Stimulated activated CD4-positive, alpha-beta T cell treated with anti-CD3 and anti-CD28 coated beads, Interleukin-4, amount 100 ng/mL, for 24 hours (primary cell): ENCODE results near the gene RPL29.

Experiments
- DNase-seq: peaks from one replicate; pipeline ENCODE4 v3.0.0-alpha.2; 2020

RPL29 gene

GRCh38 chr3:51980253-51980652, 15.4 kb downstream of the RPL29 start:
- DNase-seq, result no peak

- no peak for DNase-seq
Measured at GRCh38 chr3:51978143-51978502, 17.6 kb downstream of the RPL29 start.

DNA sequence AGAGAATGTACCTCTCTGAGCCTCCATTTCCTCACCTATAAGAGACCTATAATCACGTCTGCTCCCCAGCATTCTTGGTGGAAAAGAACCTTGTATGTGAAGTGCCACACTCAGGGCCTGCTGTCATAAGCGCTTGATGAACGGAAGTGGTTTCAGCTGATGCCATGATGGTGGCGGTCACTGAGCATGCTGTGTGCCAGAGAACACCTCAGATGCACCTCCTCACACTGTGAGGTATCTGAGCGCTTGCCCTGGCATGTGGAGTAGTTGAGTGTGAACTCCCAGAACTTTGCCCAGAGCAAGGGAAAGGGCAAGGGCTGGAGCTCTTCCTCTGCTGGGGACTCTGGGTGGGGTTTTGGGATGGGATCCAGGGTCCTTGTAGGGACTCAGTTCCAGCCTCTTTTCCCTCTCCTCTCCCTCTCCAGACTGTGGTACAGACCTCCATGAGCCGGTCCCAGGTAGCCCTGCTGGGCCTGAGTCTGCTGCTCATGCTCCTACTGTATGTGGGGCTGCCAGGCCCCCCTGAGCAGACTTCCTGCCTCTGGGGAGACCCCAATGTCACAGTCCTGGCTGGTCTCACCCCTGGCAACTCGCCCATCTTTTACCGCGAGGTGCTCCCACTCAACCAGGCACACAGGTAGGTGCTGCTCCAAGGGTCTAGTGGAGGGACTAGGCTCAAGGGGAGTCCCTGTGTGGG, 18.1 kb downstream of the RPL29 start:
- no peak for DNase-seq

GRCh38 chr3:51975852-51976549, 19.7 kb downstream of the RPL29 start:
- no peak for DNase-seq

DNA sequence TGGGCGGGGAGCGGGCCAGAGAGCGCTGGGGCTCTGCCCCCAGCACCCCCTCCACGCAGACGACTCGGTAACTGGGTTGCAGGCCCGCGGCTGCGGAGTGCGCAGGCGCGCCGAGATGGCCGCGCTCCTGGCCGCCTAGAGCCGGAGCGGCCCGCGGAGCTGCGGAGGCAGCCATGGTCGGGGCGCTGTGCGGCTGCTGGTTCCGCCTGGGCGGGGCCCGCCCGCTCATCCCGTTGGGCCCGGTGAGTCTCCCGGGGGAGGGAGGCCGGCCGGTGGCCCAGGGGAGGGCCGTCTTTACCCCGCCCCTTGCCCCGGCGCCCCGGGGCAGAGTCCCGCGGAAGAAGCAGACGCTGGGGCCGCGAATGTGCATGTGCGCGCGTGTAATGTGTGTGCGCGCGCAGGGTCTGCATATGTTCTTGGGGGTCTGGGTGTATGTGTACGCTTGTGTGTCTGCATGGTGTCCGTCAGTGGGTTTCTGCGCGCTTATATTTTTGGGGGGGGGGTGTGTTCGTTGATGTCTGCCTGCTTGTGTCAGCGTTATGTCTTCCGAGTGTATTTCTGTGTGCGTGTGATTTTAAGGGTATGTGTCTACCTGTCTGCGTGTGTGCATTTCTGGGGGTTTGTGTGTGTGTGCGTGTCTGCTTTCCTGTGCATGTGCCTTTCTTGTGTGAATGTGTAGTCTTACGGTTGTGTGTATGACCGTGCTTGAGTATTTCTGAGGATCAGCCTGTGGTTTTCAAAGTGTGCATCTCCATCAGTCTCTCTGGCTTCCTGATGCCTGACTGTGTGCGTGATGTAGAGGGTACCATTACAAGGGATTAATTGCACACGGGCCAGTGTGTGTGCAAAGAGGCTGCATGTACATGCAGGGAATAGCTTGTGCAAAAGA, 20.5 kb downstream of the RPL29 start, which contains the start of gene ABHD14A:
Gene ABHD14A, plus strand, starts transcription at position 102 of the 889 bp plus-strand sequence. Its CDS starts 72 bp downstream, at position 174.
- peak; percentile 70 for DNase-seq

DNA sequence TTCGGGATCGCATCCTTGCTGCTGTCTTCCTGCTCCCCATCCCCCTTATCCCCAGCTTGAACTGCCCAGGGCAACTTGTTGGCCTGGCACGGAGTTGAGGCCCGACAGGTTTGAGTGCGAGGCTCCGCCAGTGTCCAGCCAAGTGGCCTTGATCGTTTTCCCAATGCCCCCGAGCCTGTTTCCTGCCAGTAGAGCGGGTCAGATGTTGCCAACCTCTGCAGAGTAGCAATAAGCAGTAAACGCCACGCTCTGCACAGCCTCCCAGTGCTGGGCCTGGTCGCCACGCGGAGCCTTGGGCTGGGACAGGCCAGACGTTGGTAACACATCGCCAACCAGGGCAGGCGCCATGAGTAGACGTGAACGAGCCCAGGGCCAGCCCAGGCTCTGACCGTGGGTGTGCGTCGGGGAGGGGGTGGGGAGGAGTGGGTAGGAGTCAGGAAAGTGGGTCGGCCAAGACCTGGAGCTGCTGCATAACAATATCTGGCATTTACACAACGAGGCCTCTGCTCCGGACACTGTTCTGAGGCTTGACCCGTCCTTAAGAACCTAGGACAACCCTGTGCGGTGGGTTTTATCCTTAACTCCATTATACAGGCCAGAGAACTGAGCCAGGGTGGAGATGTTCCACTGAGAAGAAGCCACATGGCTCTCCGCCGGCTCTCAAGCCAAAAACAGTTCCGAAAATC, 21.3 kb downstream of the RPL29 start:
- DNase-seq, result no peak

GRCh38 chr3:51971350-51971749, 24.3 kb downstream of the RPL29 start:
- DNase-seq, result no peak

- DNase-seq, result no peak
Measured at GRCh38 chr3:51970606-51971300, 24.9 kb downstream of the RPL29 start.

GRCh38 chr3:51969841-51970240, 25.9 kb downstream of the RPL29 start:
- no peak for DNase-seq

DNA sequence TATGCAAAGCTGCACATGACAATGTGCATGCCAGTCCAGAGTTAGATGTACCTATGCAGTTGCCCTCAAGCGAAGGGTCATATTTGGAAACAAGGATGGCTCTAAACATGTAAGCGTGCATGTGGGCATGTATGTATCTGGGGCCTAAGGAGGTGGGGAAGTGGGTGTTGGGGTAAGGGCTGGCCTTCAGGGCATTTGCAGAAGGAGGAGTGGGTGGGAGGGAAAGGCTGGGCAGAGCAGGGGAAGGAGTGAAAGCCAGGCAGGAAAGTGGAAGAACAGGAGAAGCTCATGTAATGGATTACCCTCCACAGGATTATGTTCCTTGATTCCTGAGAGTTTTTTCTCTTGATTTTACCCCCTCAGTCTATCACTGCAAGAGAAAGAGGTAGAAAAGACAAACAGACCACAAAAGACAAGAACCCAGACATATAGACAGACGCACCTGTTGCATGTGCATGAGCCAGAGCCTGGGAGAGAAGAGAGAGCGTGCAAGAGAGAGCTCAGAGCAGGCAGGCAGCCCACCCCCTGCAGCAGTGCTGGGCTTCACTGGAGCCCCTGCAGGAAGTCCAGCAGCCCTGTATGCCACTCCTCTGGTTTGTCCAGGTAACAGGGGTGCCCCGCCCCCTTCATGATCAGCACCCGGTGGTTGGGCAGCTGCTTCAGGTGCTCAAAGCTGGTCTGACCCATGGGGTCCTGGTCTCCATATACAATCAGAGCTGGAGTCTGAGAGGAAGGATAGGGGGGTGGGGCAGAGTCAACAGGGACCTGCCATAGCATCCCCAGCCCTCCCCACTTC, 26.6 kb downstream of the RPL29 start:
- DNase-seq, result no peak

DNA sequence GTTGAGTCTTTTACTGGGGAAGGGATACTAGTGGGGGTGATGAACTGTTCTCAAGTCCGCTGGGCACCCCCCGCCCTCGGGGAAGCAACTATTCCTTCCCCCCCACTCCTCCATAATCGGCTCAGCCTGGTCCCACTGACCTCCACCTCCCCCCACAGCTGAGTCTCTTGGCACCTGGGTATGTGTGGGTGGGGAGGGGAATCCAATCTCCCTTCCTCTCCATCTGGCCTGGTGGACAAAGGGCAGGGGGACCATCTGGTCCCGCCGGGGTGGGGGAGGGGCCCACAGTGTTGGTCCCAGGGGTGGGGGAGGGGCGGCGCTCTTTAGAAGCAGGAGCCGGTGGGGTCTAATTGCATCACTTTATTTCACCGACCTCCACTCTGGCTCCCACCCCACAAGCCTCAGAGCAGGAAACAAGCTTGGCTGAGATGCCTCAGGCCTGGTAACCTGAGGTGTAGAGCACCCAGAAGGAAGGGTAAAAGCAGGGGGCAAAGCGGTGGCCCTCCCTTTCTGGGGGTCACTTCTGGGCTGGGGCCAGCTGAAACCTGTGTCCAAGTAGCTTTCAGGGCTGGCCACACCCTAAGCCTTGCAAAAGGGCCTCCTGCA, 27.4 kb downstream of the RPL29 start:
- DNase-seq, result no peak

DNA sequence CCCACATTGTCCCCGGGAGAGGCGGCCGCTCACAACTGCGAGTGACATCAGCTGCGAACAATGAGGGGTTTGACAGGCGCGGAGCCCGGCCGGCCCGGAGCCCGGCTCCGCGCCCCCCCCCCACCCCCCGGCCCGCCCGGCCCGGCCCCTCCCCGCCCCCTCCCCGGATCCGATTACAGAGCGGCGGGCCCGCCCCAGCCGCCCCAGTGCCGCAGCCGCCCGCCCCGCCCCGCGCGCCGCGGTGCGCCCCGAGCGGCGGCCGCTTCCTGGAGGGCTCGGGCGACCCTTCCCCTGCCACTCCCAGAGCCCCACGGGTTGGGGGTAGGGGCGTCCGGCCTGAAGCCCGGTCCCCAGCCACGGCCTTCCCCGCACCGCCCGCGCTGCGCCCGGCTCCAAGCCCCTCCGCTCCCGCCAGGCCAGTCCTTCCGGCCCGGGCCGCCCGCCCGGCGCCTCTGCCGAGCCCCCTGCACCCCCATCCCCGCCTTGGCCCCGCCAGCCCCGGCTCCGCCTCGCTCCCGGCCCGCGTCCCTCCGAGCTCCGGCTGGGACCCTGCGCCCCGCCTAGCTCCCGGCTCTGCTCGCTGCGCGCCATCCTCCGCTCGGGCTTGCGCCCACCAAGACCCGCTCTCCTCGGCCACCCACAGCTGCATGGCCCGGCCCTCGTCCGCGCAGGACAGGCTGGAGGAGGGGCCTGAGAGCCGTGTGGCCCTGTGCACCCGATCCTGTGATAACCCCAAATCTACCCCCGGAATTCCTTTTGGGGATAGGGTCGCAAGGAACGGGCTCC, 28.1 kb downstream of the RPL29 start, which contains the start of gene PCBP4:
Gene PCBP4, minus strand, starts transcription at position 71 of the 786 bp plus-strand sequence. CDS start 6,214 bp downstream, outside the sequence.
- DNase-seq, result no peak

GRCh38 chr3:51966922-51967383, 28.7 kb downstream of the RPL29 start:
- DNase-seq, result no peak

- no peak for DNase-seq
Measured at GRCh38 chr3:51966486-51966885, 29.2 kb downstream of the RPL29 start.

- DNase-seq, result no peak
Measured at GRCh38 chr3:51966016-51966415, 29.7 kb downstream of the RPL29 start.

- no peak for DNase-seq
Measured at GRCh38 chr3:51964521-51964920, 31.2 kb downstream of the RPL29 start.

DNA sequence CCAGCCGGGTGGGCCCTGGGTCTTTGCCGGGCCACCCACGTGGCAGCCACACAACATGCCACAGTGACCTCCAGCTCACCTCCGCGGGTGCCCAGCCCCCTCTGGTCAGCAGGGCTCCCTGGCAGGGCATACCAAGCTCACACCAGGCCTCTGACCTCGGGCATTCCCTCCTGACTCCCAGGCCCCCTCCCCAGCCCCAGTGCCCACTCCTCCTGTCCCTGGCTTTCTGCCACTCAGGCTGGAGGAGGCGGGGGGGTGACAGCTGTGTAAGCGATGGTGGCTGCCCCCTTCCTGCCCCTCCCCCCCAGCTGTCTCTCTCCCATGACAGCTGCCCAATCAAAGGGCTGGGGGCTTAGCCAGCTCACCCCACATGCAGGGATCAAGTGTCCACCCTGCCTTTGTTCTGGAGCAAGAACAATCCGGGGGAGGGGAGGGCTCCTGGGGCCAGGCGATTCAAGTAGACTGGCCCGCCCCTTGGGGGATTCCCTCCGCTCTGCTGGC, 31.7 kb downstream of the RPL29 start:
- DNase-seq, result no peak

GRCh38 chr3:51962854-51963530, 32.7 kb downstream of the RPL29 start:
- no peak for DNase-seq
